Nephron progenitor cell (in vitro differentiated cells): ENCODE measurements around the gene COL4A3.

Experiments
- DNase-seq: peaks from one replicate; pipeline ENCODE4 v3.0.0; 2021
- H3K27ac Mint-ChIP-seq: 2 replicates; pipeline ENCODE4 v1.8.0; 2021; ENCODE audit warnings: mild to moderate bottlenecking, moderate library complexity, mixed read lengths
- H3K27me3 Mint-ChIP-seq: 2 replicates; pipeline ENCODE4 v1.8.0; 2021; ENCODE audit warnings: mild to moderate bottlenecking, low read depth, mixed read lengths; ENCODE audit not compliant: poor library complexity
- H3K36me3 Mint-ChIP-seq: 2 replicates; pipeline ENCODE4 v1.8.0; 2021; ENCODE audit warnings: low read depth, mixed read lengths
- H3K4me1 Mint-ChIP-seq: 2 replicates; pipeline ENCODE4 v1.8.0; 2021; ENCODE audit warnings: mixed read lengths
- H3K4me3 Mint-ChIP-seq: 2 replicates; pipeline ENCODE4 v1.8.0; 2021; ENCODE audit warnings: mild to moderate bottlenecking, moderate library complexity, mixed read lengths
- H3K9me3 Mint-ChIP-seq: 2 replicates; pipeline ENCODE4 v1.8.0; 2021; ENCODE audit warnings: mild to moderate bottlenecking, moderate library complexity, mixed read lengths
- TF ChIP-seq, protein P1 (sequence below): fragments of 200-600 bp; sonication (generic); IDR thresholded peaks from 2 replicates; pipeline ENCODE4 v1.5.0; 2021; ENCODE audit warnings: antibody characterized with exemption

Gene COL4A3

GRCh38 chr2:227191367-227191766 is 26.9 kb downstream of the COL4A3 start:
- peak; percentile 15 for DNase-seq
- H3K36me3 Mint-ChIP-seq: no peaks in the 10 kb centered on the region
- H3K27me3 Mint-ChIP-seq: no peaks in the 10 kb centered on the region
- H3K4me1 Mint-ChIP-seq: peaks cover 20% of the 10 kb centered on the region
- no peak overlapping the region for H3K27ac Mint-ChIP-seq
- TF ChIP-seq, protein P1, sequence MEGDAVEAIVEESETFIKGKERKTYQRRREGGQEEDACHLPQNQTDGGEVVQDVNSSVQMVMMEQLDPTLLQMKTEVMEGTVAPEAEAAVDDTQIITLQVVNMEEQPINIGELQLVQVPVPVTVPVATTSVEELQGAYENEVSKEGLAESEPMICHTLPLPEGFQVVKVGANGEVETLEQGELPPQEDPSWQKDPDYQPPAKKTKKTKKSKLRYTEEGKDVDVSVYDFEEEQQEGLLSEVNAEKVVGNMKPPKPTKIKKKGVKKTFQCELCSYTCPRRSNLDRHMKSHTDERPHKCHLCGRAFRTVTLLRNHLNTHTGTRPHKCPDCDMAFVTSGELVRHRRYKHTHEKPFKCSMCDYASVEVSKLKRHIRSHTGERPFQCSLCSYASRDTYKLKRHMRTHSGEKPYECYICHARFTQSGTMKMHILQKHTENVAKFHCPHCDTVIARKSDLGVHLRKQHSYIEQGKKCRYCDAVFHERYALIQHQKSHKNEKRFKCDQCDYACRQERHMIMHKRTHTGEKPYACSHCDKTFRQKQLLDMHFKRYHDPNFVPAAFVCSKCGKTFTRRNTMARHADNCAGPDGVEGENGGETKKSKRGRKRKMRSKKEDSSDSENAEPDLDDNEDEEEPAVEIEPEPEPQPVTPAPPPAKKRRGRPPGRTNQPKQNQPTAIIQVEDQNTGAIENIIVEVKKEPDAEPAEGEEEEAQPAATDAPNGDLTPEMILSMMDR: no peak
- no peak overlapping the region for H3K4me3 Mint-ChIP-seq
- H3K9me3 Mint-ChIP-seq: no peaks in the 10 kb centered on the region

DNA sequence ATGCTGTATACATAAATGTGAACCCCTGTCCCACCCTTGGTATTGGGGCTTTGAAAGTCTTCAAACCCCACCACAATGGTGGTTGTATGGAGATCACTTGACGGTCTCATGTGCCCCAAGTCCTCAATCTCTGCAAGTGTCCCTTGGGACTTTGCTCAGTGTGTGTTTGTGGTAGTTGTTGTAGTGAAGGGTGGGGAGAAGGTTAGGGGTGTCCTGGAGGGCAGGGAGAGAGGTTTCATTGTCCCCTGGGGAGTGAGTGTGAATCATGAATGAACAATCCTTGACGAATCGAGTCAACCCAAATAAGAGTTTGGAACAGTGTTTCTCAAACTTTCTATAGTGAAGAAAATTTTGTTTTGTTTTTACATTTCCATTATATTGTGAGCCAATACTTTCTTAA is 28.1 kb downstream of the COL4A3 start:
- Mint-ChIP-seq H3K9me3 (no peaks in the 10 kb centered on the region), H3K27ac (no peak overlapping the region), H3K27me3 (no peaks in the 10 kb centered on the region), H3K36me3 (no peaks in the 10 kb centered on the region), H3K4me3 (no peak overlapping the region), H3K4me1 (peaks cover 20% of the 10 kb centered on the region)
- no peak for DNase-seq
- TF ChIP-seq, protein P1: no peak

- Mint-ChIP-seq H3K4me1 (peaks cover 12% of the 10 kb centered on the region), H3K27me3 (no peaks in the 10 kb centered on the region)
Observed at GRCh38 chr2:227194219-227194618, 29.8 kb downstream of the COL4A3 start.

GRCh38 chr2:227198866-227199265 is 34.4 kb downstream of the COL4A3 start:
- H3K4me1 Mint-ChIP-seq: no peaks in the 10 kb centered on the region
- H3K36me3 Mint-ChIP-seq: no peaks in the 10 kb centered on the region
- H3K4me3 Mint-ChIP-seq: no peak overlapping the region
- H3K9me3 Mint-ChIP-seq: no peaks in the 10 kb centered on the region
- no peak for DNase-seq
- H3K27ac Mint-ChIP-seq: no peak overlapping the region
- TF ChIP-seq, protein P1: no peak
- H3K27me3 Mint-ChIP-seq: no peaks in the 10 kb centered on the region

More at GRCh38 chr2:227194219-227194618, 29.8 kb downstream of the COL4A3 start:
- H3K36me3 Mint-ChIP-seq: no peaks in the 10 kb centered on the region
- TF ChIP-seq, protein P1: no peak
- no peaks in the 10 kb centered on the region for H3K9me3 Mint-ChIP-seq
- H3K27ac Mint-ChIP-seq: no peak overlapping the region
- no peak overlapping the region for H3K4me3 Mint-ChIP-seq
- no peak for DNase-seq

- no peaks in the 10 kb centered on the region for H3K36me3 Mint-ChIP-seq
- no peak overlapping the region for H3K27ac Mint-ChIP-seq
- no peaks in the 10 kb centered on the region for H3K9me3 Mint-ChIP-seq
- DNase-seq: no peak
- no peak overlapping the region for H3K4me3 Mint-ChIP-seq
- H3K27me3 Mint-ChIP-seq: peaks cover 13% of the 10 kb centered on the region
- TF ChIP-seq, protein P1: no peak
- no peaks in the 10 kb centered on the region for H3K4me1 Mint-ChIP-seq
Observed at GRCh38 chr2:227201771-227202170, 37.3 kb downstream of the COL4A3 start.

DNA sequence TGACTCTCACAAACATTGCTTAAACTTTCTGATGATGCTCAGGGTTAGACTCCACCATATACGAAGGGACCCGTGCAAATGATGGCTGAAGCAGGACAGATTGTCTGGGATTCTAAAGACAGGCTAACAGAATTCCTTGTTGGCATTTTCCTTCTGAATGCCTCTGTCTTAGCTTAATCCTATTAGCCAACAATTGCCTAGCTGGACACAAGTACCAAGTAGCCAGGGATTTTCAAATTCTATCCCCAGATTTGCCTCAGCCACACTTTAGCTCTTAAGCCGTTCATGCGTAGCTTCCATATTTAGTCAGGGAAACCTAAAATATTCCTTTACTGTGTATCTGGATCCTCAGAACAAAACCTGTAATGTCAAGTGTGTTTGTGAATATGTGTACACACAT is 40.0 kb downstream of the COL4A3 start:
- peaks cover 13% of the 10 kb centered on the region for H3K27me3 Mint-ChIP-seq
- H3K4me1 Mint-ChIP-seq: no peaks in the 10 kb centered on the region
- no peaks in the 10 kb centered on the region for H3K9me3 Mint-ChIP-seq
- H3K4me3 Mint-ChIP-seq: no peak overlapping the region
- TF ChIP-seq, protein P1: no peak
- no peaks in the 10 kb centered on the region for H3K36me3 Mint-ChIP-seq
- no peak overlapping the region for H3K27ac Mint-ChIP-seq
- no peak for DNase-seq
